OCI-M2 (cell line): ENCODE data around the gene SLC9A6.
"Not testable (repeated sequence)": the region's sequence is repeated elsewhere in the genome, so short reads cannot be mapped to it uniquely, and the experiment has no call there.

ENCODE experiments used
- DNase-seq: peaks from one replicate; lab custom pipeline; 2025; ENCODE audit not compliant: unreplicated experiment; lab: John Stamatoyannopoulos, UW

The SLC9A6 gene

DNA sequence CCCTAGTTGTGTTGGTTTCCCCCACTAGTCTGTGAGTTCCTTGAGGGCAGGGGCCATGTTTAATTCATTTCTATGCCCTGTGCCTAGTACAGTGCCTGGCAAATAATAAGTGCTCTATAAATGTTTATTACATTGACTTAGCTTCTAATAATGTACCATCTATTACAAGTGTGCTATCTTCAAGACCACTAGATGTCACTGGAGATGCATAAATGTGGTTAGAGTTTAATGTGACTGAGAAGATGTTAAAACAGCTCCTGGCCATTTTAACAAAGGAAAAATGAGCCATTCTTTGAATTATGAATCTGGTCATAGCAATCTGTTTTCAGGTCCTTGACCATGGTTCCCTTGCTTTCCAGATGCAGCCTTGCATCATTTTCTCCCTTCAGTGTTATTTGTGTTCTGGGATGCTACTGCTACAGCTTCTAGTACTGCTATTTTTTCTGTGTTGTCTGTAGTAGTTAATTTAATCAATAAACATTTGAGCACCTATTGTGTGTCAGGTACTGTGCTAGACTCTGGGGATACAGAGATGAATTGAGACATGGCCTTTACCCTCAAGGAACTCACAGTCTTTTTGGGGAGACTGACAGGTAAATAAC lies 43.2 kb downstream of the SLC9A6 start:
- no peak for DNase-seq

DNA sequence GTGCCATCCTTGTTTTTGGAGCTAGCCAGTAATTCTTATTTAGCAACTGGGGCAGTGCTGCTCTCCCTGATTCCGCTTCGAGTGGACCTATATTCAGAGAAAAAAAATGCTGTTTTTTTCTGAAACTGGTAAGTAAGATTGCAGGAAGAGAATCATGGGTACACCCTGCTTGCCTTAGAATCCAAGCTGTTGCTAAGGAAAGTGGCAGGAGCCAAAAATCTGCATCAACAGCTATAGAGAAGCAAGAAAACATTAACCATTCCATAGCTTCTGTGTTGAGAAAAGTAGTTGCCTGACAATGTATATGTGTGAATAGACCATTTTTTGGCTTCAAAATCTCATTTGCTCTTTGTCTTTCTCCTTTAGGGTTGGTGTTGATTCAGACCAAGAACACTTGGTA lies 44.5 kb downstream of the SLC9A6 start:
- no peak for DNase-seq

DNA sequence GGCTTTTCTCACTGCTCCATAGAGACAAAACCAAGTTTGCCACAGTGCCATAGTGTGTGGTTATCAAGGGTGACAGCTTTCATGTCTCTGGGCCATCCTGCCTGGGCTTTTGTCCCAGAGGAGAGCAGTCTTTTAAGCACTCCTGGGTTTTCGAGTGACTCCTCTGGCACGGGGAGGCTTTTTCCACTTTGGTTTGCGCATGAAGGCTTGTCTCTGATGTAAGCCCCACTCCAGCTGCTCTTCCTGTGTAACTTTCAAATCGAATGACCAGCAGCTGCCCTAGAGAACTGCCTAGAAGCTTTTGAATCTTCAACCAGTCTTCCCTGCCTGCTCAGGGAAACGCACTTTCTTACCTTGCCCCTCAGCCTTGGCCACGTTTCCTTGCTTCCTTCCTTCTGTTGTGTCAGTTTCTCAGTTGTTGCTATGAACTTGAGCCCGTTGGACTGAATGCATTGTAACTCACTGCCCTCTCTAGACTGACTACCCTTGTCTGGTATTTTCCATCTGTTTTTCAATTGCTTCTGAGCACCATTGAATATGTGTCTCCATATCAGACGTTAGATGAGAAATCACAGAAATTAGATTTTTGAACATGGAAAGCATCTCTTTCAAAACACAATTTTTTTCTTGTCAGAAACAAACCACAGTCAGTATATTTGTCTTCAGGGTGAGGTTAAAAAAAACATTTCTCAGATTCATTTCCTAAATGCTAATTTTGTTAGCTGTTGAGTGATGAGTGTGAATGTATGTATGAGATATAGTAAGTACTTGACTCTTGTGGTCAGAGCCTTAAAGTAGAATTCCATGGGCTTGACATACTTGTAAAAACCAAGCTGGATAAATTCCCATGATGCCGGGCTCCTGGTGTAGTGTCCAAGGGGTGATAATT lies 45.3 kb downstream of the SLC9A6 start:
- DNase-seq = no peak

DNA sequence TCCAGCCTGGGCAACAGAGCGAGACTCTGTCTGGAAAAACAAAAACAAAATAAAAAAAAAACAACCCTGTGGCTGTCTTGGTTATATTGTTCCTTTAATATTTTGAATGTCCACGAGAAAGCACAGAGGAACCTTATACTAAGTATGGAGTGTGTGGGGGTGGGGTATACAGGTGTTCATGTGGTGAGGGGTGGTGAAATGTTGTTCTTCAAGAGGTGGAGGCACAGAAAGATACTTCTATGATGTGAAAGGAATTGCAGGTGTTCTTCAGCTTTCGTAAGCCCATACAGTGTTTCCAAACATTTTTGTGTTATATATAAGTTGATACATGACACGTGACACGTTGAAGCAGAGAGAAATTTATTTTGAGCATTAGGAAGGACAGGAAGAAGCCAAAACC lies 46.4 kb downstream of the SLC9A6 start:
- no peak for DNase-seq

DNA sequence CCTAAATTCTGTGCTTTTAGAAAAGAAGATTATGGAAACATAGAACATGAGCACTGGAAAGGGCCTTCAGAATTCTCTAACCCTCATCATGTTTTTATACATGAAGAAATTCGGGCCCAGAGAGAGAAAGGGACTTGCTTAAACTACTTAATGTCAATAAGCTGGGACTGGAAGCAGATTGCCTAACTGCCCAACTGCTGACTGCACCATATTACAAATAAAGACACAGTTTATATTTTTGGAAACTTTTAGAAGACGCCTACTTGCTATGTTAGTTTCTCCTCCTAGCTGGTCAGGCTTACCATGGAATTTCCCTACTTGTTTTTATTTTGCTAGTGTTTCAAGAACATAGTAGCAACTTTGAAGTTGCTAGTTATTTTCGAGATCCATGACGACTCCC lies 47.1 kb downstream of the SLC9A6 start:
- DNase-seq = no peak

DNA sequence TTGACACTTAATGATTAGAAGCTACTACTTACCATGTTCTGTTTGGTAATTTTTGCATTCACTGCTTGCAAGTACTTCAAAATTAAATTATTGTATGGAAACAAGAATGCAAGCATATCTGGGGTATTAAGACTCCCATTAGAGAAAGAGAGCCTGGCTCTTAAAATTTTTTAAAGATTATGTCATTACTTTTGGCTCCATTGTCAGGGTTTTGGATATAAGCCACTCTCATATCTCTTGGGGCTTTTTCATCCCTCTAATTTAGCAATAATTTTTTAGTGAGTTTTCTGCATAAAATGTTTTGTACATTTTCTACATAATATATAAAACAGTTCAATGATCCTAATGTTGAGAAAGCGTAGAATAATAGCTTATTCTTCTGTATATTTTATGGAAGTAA lies 49.4 kb downstream of the SLC9A6 start:
- DNase-seq = no peak

DNA sequence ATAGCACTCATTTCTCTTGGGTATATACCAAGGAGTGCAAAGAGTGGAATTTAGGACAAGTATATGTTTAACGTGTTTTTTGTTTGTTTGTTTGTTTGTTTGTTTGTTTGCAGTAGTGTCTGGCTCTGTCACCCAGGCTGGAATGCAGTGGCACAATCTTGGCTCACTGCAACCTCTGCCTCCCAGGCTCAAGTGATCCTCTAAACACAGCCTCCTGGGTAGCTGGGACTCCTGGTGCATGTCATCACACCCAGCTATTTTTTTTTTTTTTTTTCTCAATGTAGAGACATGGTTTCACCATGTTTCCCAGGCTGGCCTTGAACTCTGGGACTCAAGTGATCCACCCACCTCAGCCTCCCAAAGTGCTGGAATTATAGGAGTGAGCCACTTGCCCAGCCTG lies 50.4 kb downstream of the SLC9A6 start:
- DNase-seq = no peak

DNA sequence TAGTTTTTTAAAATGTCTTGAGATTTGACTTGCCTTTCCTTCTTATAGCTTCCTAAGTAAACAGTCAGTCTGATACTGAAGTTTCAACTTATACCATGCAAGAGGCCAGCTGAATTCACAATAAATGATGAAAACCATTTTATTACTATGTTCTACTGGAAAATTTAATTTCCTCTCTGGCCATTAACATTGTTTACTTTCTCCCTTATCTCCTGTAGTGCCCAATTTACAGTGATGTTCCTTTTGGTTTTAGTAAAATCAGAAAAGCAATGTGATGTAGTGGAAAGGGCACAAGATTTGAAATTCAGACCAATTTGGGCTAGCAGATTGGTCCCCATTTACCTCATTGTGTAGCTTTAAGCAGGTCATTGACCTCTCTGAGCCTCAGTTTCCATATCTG lies 54.2 kb downstream of the SLC9A6 start:
- DNase-seq = no peak

DNA sequence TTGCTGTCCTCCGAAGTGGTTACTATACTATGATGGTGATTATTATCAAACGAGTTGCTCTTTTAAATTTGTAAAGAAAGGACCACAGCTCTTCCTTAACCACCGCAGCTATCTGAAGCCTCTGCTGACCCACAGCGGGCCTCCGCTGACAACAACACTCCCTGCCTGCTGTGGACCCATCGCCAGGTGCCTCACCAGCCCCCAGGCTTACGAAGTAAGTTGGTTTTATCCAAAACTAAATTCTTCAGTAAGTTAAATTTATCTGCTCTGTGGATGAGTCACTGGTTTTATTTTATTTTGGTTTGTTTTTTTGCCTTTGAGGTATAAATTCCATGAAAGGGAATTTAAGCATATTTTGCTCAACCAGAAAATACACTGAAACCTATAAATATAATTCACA lies 54.7 kb downstream of the SLC9A6 start:
- DNase-seq = no peak

DNA sequence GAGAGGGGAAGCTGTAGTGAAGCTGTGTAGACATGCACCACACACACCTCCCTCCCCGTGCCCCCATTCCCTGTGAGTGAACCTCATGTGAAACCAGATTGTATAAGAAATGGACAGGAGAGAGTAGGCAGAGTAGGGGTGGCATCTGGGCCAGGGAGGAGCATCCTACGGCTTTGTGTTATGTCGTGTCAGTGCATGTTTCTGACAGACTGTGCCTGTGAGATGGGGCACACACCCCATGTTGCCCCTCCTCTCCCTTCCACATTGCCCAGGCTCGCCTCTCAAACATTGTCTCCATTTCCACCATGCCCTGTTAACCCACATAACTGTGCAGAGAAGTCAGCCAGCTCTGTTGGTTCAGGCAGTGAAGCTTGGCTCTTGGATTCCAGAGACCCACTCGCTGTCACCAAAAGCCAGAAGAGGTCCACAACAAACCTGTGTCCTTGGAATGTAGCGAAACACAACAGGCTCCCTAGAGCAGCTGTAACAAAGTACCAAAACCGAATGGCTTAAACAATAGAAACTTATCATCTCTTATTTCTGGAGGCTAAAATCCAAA lies 56.1 kb downstream of the SLC9A6 start:
- DNase-seq = no peak

DNA sequence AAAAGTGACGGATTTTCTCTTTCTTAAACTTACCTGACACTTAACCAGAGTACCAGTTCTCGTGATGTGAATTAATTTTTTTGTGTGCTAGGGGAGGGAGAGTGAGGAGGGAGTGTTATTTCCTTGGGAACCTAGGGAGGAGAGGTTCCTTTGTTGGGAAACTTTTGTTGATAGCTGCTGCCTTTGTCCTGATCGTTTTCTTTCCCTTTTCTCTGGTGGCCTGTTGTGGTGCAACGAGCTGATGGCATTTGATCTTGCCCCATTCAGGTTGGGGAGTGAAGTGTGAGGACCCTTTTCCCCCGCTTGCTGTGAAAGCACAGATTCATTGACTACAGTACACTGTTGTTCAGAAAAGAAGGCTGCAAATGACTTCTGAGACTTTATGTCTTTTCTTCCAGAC lies 59.8 kb downstream of the SLC9A6 start:
- no peak for DNase-seq

DNA sequence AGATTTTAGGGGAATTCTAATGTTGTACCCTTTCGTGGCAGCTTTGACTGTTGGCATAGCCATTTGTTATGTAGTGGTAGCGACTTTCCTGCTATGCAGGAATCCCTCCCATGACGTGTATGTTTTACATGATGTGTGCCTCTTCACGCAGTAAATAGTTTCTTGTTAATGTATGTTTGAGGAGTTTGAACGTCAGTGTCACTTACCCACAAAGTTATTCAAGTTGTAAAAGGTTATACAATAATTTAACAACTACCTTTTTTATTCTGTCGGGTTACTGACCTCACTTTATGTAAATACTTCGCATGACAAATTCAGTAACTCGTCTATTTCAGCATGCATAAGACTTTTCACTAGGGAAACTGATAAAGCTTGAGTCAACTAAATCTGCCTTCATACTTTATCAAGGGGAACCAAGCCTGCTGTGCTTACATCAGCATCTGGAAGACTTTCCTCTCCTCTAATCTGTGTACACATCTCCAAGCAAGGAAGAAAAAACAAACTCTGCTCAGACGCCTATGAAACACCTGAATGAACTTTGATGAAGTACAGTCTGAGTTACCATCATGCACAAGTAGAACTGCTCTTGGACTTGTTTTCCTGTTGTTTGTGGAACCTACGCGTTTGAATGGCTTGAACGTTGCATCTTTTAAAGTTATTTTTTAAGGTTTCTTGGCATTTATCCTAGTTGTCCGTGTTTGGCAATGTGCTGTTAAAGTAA lies 61.2 kb downstream of the SLC9A6 start:
- no peak for DNase-seq

DNA sequence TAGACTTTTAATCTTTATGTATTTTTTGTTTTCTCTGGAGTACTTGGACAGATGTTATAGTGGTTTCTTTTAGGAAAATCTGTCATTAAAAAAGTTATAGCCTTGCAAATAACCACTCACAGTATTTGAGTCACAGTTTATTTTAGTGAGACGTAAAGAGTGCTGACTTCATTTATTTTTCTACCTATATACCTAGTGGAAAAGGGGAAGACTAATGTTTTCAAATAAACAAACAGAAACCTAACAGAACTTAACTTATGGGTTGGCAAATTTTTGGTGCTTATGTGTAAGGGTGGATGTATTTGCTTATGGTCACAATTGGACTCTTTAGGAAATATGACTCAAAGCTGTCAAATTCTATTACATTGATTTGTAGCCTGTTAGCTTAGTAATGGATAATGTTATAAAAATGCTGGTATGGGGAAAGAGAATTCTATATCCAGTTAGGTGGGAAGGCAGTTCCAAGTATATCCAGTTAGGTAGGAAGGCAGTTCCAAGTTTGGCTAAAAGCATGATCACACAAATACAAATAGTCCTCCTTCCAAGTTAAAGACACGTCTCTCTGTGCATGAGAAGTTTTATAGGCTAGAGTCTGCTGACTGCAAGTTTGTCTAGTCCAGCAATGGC lies 61.9 kb downstream of the SLC9A6 start:
- no peak for DNase-seq

DNA sequence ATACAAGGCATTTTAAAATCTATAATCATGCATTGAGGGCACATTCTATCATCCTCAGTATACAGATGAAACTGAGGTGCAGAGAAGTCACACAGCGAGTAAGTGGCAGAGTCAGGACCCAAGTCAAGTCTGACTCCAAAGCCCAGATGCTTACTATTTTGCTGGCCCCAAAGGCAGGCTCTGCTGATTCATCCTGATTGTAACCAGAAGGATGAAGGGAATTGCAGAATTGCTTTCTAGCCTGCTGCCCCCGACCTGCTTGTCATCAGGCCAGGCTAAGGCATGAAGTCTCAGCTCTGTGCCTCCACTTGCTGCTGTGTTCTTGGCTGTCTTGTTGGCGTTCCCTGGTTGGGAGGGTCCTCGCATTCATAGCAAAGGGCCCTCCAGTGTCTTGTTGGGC lies 62.7 kb downstream of the SLC9A6 start:
- DNase-seq = no peak

DNA sequence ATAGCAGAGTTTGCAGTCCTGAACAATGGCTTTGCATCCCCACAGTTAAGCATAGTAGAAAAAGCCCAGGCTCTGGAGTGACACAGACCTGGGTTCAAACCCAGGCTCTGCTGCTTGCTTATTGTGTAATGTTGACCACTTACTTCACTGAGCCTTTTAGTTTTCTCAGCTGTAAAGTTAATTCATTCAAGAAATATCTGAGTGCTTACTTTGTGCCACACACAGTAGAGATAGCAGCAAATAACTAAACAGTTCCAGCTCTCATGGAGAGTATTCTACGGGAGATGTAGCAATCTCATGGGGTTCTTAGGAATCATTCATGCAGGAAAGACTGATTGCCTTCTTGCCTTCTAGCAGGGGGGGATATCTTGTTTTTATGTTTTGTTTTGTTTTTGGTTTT lies 63.2 kb downstream of the SLC9A6 start:
- DNase-seq = no peak

DNA sequence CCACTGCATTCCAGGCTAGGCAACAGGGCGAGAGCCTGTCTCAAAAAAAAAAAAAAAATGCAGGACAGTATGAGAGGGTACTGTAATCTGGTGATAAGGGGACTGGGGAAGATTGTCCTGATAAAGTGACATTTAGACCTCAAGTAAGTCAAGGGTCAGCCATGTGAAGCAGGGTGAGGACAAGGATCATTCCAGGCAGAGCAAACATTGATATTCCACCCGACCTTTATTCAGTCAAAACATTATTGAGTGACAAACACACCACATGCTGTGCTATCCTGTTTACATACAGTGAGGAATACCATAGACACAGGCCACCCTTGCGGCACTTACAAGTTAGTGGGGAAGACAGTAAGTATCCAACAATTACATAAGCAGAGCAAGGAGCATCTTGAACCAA lies 64.4 kb downstream of the SLC9A6 start:
- DNase-seq = no peak

DNA sequence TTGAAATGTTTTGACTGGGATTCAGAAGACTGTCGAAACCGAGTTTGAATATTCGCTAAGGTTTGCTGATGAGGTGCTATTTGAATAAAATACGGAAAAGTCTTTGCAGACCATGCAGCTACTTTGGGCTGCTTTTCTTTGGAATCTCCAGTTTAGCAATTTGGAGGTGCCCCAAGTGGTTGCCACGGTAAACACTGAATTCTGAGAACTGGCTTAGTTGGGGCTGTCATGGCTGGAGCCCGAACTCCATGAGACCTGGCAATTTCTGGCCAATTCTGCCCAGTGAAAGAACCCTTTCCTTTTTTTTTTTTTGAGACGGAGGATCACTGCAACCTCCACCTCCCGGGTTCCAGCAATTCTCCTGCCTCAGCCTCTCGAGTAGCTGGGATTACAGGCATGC lies 65.6 kb downstream of the SLC9A6 start:
- DNase-seq = not testable (repeated sequence)

DNA sequence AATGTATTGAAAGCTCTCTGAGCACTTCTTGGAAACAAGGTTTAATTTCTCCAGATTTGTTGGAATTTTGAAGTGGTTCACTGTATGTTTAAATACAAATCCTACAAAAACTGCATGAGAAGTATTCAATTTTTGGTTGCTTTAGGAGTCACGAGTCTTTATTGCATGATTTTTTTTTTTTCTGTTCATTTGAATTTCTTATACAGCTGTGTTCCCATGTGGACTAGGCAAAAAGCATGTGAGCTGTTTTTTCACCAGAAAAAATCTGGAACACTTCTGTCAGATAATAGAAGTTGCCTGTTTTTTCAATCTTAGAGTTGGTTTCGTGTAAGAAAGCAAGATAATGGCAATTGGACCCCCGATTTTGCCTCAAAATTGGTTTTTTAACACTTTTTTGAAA lies 66.4 kb downstream of the SLC9A6 start:
- no peak for DNase-seq

DNA sequence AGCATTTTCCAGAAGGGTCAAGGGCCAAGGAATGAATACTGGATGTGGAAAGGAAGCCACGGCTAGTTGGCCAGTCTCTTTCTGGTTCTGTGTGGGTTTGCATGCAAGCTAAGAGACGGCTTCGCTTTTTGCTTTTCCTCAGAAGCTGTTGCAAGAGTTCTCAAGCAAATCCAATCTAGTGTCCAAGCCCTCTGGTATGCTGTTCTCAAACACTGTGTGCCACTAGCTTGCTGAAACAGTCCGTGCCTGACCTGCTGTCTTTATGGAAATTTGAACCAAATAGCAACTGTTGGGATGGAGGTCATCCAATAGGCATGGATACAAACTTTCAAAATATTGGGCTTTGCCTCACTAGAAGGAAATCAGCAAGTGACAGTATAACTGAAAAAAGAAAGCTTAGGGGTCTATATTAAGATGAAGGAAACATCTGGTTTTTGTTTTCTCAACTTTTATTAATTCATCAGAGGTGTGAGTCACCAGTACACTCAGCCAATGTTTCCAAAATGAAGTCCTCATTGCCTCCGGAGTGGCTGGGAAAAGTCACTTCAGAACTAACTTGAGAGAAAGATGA lies 70.5 kb downstream of the SLC9A6 start:
- no peak for DNase-seq

DNA sequence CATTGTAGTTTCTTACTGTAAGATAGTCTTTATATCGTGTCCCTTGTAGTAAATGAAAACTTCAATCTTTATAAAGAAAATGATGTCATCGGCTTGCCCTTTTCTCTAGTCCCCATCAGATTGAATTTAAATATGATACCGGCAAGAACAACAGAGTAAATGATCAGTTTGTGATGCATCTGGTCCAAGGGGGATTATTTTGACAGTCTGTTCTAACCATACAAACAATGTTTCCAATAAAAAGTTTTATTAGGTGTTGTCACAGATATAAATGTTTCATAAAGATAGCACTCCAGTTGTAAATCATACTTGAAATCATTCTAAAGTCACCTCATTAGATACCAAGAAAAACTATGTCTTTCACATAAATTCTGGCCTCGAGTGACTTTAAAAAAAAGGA lies 72.3 kb downstream of the SLC9A6 start:
- no peak for DNase-seq

DNA sequence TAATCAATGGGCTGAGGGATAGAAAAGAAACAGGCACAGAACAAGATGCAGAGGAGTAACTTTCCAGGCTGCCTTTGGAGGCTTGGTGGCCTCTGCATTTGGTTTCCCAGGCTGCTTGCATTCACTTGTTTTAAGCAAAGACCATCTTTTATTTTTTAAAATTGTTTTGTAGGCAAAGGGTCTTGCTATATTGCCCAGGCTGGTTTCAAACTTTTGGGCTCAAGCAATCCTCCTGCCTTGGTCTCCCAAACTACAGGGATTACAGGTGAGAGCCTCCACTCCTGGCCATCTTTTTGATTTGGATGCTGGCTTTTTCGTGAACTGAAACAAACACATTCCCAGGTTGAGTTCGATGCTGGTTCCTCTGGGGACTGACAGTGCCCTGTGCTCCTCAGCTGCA lies 74.1 kb downstream of the SLC9A6 start:
- DNase-seq = no peak
